ENCODE data around the gene TRIM2. TPM values are rescaled to one million over a fixed set of nuclear protein-coding genes. Genes with fewer than 3 reads are reported as not detected.

TRIM2 gene
- total RNA-seq, 4 donors from 2014 or later, result 5.8 to 18.9 (median 14.9) TPM

DNA sequence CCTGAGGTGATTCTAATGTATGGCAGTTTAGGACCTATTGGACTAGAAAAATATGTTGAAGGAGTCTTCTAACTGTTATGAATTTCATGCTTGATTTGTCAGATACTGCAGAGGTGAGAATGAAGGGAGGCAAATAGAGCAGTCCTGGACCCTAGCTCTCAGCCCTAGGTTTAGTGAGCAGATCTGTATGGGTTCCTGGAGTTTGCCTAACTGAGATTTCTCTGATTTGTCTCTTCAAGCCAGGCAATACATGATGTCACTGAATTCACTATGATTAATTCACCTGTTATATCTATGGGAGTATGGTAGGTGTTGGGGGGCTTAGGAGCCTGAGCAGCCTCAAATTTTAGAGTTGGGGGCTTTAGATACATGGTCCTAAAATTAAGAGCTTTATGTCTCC, 142.9 kb downstream of the TRIM2 start:
- intact Hi-C loops (cut with DNase I), result loop anchor here (10.0 kb wide), 2 partner anchors 88 to 408 kb away; no protein-coding TSS in a partner anchor
- Histone ChIP-seq H3K27ac (no peak overlapping the region), H3K4me3 (no peak overlapping the region), H3K4me1 (peaks cover 0 to 15% (median 6%) of the 10 kb centered on the region in 3 donors), H3K9me3 (no peaks in the 10 kb centered on the region), H3K36me3 (no peaks in the 10 kb centered on the region), H3K27me3 (no peaks in the 10 kb centered on the region)
- TF ChIP-seq, protein P1, sequence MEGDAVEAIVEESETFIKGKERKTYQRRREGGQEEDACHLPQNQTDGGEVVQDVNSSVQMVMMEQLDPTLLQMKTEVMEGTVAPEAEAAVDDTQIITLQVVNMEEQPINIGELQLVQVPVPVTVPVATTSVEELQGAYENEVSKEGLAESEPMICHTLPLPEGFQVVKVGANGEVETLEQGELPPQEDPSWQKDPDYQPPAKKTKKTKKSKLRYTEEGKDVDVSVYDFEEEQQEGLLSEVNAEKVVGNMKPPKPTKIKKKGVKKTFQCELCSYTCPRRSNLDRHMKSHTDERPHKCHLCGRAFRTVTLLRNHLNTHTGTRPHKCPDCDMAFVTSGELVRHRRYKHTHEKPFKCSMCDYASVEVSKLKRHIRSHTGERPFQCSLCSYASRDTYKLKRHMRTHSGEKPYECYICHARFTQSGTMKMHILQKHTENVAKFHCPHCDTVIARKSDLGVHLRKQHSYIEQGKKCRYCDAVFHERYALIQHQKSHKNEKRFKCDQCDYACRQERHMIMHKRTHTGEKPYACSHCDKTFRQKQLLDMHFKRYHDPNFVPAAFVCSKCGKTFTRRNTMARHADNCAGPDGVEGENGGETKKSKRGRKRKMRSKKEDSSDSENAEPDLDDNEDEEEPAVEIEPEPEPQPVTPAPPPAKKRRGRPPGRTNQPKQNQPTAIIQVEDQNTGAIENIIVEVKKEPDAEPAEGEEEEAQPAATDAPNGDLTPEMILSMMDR (IDR thresholded peaks at IDR 0.05), result no peak
- TF ChIP-seq POLR2A (IDR thresholded peaks at IDR 0.05), result no peak
- DNase-seq, result no peak

DNA sequence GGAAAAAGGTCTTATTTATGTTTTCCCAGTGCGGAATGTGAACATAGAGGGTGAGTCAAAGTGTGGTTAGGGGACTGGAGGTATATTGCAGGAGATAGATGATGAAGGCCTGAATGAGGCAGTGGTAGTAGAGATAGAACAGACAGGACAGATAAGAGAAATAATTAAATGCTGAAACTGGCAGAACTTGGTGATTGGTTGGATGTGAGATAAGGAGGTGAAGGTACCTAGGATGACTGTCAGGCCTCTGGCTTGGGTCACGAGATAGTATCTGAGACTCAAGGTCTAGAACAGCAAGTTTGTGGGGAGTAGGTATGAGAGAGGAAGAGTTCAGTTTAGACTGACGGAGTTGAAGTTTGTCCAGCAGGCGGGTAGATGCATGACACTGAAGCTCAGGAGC, 143.8 kb downstream of the TRIM2 start:
- TF ChIP-seq, protein P1 (IDR thresholded peaks at IDR 0.05), result no peak
- no peak for TF ChIP-seq POLR2A (IDR thresholded peaks at IDR 0.05)
- H3K36me3 ChIP-seq, result no peaks in the 10 kb centered on the region
- H3K4me1 ChIP-seq, result peaks cover 0 to 15% (median 6%) of the 10 kb centered on the region in 3 donors
- DNase-seq, result no peak
- H3K9me3 ChIP-seq, result no peaks in the 10 kb centered on the region
- no peak overlapping the region for H3K27ac ChIP-seq
- intact Hi-C loops (cut with DNase I), result loop anchor here (10.0 kb wide), 2 partner anchors 87 to 407 kb away; no protein-coding TSS in a partner anchor
- no peaks in the 10 kb centered on the region for H3K27me3 ChIP-seq
- H3K4me3 ChIP-seq, result no peak overlapping the region
- WGBS, 2 donors, result 88 to 93% methylated on average over 4 of the region's 4 CpGs

DNA sequence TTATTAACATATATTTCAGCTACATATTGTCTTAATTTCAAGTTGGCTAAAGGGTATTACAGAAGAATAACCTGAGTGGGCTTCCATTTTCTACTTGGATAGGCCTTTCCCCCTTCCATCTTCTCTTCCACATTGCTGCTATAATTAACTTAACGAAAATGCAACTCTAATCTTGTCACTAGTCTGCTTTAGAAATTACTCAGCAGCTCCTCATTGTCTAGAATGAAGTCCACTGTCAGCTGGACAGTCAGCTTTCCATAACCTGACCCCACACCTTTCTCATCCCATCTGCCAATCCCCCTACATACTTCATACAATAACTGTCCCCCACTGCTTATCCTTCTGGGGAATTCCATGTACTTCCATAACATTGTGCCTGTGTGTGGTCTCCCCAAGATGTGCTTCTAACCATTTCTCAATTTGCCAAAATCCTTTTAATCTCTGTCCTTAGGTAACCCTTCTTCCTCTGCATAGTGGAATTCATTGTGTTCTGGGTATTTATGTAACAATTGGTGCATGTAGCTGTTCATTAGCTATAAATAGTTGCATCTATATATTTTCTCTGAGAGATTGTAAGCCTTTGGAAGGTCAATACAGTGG, 145.1 kb downstream of the TRIM2 start:
- Histone ChIP-seq H3K9me3 (no peaks in the 10 kb centered on the region), H3K36me3 (no peaks in the 10 kb centered on the region), H3K27me3 (no peaks in the 10 kb centered on the region), H3K4me3 (no peak overlapping the region), H3K4me1 (peaks cover 0 to 10% (median 6%) of the 10 kb centered on the region in 3 donors), H3K27ac (no peak overlapping the region)
- DNase-seq, result no peak
- TF ChIP-seq POLR2A (IDR thresholded peaks at IDR 0.05), result no peak
- TF ChIP-seq, protein P1 (IDR thresholded peaks at IDR 0.05), result no peak
- intact Hi-C loops (cut with DNase I), result loop anchor here (10.0 kb wide), 2 partner anchors 85 to 405 kb away; no protein-coding TSS in a partner anchor
- 71 to 86% methylated on average over 1 of the region's 1 CpG for WGBS, 2 donors

DNA sequence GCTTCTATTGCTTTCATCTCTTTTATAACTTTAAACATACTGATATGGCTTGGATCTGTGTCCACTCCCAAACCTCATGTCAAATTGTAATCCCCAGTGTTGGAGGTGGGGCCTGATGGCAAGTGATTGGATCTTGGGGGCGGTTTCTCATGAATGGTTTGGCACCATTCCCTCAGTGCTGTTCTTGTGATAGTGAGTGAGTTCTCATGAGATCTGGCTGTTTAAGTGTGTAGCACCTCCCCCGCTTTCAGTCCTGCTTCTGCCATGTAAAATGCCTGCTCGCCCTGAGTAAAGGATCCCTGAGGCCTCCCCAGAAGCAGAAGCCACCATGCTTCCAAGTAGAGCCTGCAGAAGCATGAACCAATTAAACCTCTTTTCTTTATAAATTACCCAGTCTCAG, 157.9 kb downstream of the TRIM2 start:
- no peak for DNase-seq
- no peak overlapping the region for H3K27ac ChIP-seq
- no peaks in the 10 kb centered on the region for H3K9me3 ChIP-seq
- TF ChIP-seq, protein P1 (IDR thresholded peaks at IDR 0.05), result no peak
- no peak for TF ChIP-seq POLR2A (IDR thresholded peaks at IDR 0.05)
- H3K27me3 ChIP-seq, result no peaks in the 10 kb centered on the region
- intact Hi-C loops (cut with DNase I), result no loop called here
- no peaks in the 10 kb centered on the region for H3K36me3 ChIP-seq
- H3K4me1 ChIP-seq, result no peaks in the 10 kb centered on the region
- no peak overlapping the region for H3K4me3 ChIP-seq
- WGBS, 2 donors, result 89 to 90% methylated on average over 3 of the region's 3 CpGs

DNA sequence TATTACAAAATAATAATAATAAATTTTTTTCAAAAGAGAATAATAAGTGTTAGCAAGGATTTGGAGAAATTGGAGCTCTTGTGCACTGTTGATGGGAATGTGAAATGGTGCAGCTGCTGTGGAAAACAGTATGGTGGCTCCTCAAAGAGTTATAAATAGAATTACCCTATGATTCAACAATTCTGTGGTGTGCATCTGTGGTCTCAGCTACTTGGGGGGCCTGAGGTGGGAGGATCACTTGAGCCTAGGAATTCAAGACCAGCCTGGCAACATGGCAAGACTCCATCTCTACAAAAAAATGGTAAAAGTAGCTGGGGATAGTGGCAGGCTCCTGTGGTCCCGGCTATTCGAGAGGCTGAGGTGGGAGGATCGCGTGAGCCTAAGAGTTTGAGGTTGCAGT, 159.8 kb downstream of the TRIM2 start:
- Histone ChIP-seq H3K9me3 (no peaks in the 10 kb centered on the region), H3K27me3 (no peaks in the 10 kb centered on the region), H3K4me1 (no peaks in the 10 kb centered on the region), H3K36me3 (no peaks in the 10 kb centered on the region), H3K4me3 (no peak overlapping the region), H3K27ac (no peak overlapping the region)
- 96 to 97% methylated on average over 4 of the region's 4 CpGs for WGBS, 2 donors
- DNase-seq, result no peak
- intact Hi-C loops (cut with DNase I), result no loop called here
- TF ChIP-seq, protein P1 (IDR thresholded peaks at IDR 0.05), result no peak
- no peak for TF ChIP-seq POLR2A (IDR thresholded peaks at IDR 0.05)
